Glutamatergic neuron (in vitro differentiated cells): ENCODE data around the gene CEP128. TPM values are rescaled to one million over a fixed set of nuclear protein-coding genes. Genes with fewer than 3 reads are reported as not detected.

ENCODE experiments used
- DNase-seq: peaks from one replicate; pipeline ENCODE4 v3.0.0; 2022
- H3K27ac Mint-ChIP-seq: one replicate; pipeline ENCODE4 v1.8.0; 2020; ENCODE audit warnings: mild to moderate bottlenecking, mixed read lengths, inconsistent platforms; ENCODE audit not compliant: unreplicated experiment
- H3K27me3 Mint-ChIP-seq: one replicate; pipeline ENCODE4 v1.8.0; 2020; ENCODE audit warnings: mild to moderate bottlenecking, moderate library complexity, mixed read lengths, inconsistent platforms; ENCODE audit not compliant: unreplicated experiment
- H3K36me3 Mint-ChIP-seq: one replicate; pipeline ENCODE4 v1.8.0; 2020; ENCODE audit warnings: mild to moderate bottlenecking, mixed read lengths, inconsistent platforms; ENCODE audit not compliant: unreplicated experiment
- H3K4me1 Mint-ChIP-seq: one replicate; pipeline ENCODE4 v1.8.0; 2020; ENCODE audit warnings: mild to moderate bottlenecking, low read depth, mixed read lengths, inconsistent platforms; ENCODE audit not compliant: unreplicated experiment
- H3K4me3 Mint-ChIP-seq: one replicate; pipeline ENCODE4 v1.8.0; 2020; ENCODE audit warnings: mild to moderate bottlenecking, mixed read lengths, inconsistent platforms; ENCODE audit not compliant: unreplicated experiment
- H3K9me3 Mint-ChIP-seq: one replicate; pipeline ENCODE4 v1.8.0; 2020; ENCODE audit warnings: mild to moderate bottlenecking, moderate library complexity, mixed read lengths, inconsistent platforms; ENCODE audit not compliant: unreplicated experiment
- CTCF ChIP-seq: fragments of 200-600 bp; sonication (generic); IDR thresholded peaks from one replicate; pipeline ENCODE4 v1.5.0; 2021; ENCODE audit not compliant: partially characterized antibody, unreplicated experiment
- total RNA-seq: library from RNA; stranded (reverse); fragmentation: NEBNext Ultra II Directional; extraction: Animal tissue kit (Norgen Biotek cat#: 25700); gene quantifications from one replicate; pipeline ENCODE4 v1.2.1, GENCODE V29; 2021; ENCODE audit not compliant: unreplicated experiment

The CEP128 gene
- total RNA-seq, 1 donor from 2014 or later = 38.5 TPM

DNA sequence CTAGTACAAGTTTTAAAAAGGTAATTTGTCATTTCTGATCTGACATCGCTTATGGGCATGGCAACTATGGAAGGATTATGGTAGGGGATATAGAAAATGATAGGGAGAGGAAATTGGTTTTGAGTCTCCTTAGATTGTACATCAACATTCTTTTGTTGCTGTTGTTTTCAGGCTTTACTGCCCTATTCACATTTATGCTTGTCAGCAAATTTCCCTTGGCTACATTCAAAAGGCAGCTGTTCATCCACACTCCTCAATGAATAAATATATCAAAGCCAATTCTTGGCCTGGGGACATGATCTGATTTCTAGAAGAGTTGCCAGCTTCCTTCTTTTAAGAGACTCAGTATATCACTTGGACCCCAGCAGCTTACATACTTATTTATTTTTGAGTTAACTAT is 283.4 kb downstream of the CEP128 start:
- no peak overlapping the region for H3K4me3 Mint-ChIP-seq
- no peak for TF ChIP-seq CTCF
- no peaks in the 10 kb centered on the region for H3K9me3 Mint-ChIP-seq
- DNase-seq = no peak
- H3K4me1 Mint-ChIP-seq = no peaks in the 10 kb centered on the region
- no peak overlapping the region for H3K27ac Mint-ChIP-seq
- H3K36me3 Mint-ChIP-seq = no peaks in the 10 kb centered on the region
- H3K27me3 Mint-ChIP-seq = peaks cover 2% of the 10 kb centered on the region

DNA sequence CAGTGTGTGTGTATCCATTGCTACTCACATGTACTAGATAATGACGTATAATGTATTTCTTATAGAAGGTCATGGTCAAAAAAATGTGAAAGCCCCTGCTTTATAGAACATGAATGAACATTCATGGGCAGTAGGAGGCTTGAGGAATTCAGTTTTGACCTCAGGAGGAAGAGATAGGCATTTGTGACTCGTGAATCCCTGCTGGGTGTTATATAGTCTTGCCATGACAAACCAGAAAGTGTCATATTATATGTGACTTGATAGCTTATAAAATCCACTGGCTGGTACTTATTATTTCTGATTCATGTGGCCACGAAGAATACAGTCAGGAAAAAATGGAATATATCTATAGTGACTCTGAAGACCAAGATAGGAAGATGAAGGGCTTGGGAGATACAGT is 287.6 kb downstream of the CEP128 start:
- H3K27ac Mint-ChIP-seq = no peak overlapping the region

GRCh38 chr14:80645667-80646413 is 295.7 kb downstream of the CEP128 start:
- DNase-seq = no peak
- Mint-ChIP-seq H3K27ac (no peak overlapping the region), H3K36me3 (no peaks in the 10 kb centered on the region), H3K4me1 (no peaks in the 10 kb centered on the region), H3K4me3 (no peak overlapping the region), H3K27me3 (no peaks in the 10 kb centered on the region), H3K9me3 (no peaks in the 10 kb centered on the region)
- no peak for TF ChIP-seq CTCF

More for the DNA sequence above, 287.6 kb downstream of the CEP128 start:
- no peak for DNase-seq
- H3K4me3 Mint-ChIP-seq = no peak overlapping the region
- no peak for TF ChIP-seq CTCF
- peaks cover 4% of the 10 kb centered on the region for H3K36me3 Mint-ChIP-seq
- no peaks in the 10 kb centered on the region for H3K27me3 Mint-ChIP-seq
- H3K4me1 Mint-ChIP-seq = no peaks in the 10 kb centered on the region
- H3K9me3 Mint-ChIP-seq = no peaks in the 10 kb centered on the region

DNA sequence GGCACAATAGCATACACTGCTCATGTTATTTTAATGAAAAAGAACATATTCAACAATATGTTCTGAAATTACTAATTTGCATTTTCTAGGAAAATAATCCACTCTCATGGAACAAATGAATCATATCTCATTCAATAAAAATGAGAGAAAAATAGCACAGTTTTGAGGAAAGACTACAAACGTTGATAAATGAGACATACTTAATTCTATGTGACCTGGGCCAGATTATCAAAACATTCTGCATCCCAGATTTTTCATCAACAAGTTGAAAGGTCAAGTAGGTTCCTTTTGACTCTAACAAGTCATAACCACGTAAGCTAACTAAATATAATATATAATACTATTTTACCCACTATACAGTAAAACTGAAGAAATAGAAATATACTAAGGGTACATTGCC is 296.7 kb downstream of the CEP128 start:
- H3K36me3 Mint-ChIP-seq = no peaks in the 10 kb centered on the region
- no peak for TF ChIP-seq CTCF
- no peak overlapping the region for H3K4me3 Mint-ChIP-seq
- H3K27ac Mint-ChIP-seq = no peak overlapping the region
- H3K4me1 Mint-ChIP-seq = no peaks in the 10 kb centered on the region
- H3K9me3 Mint-ChIP-seq = no peaks in the 10 kb centered on the region
- no peaks in the 10 kb centered on the region for H3K27me3 Mint-ChIP-seq
- no peak for DNase-seq
